Activated T-helper 17 cell treated with anti-CD3 and anti-CD28 coated beads, Interleukin-2, amount 50 U/mL, for 72 hours (primary cell): ENCODE results near the gene BLM. TPM values are rescaled to one million over a fixed set of nuclear protein-coding genes. Genes with fewer than 3 reads are reported as not detected.
A peak's percentile ranks its signal among the peaks of the same experiment; 100 is the strongest.

Experiments
- ATAC-seq: fragments of 150-1000 bp; cut with Tn5 transposase; replicated peaks from 2 replicates; pipeline ENCODE4 v1.10.0; 2021; ENCODE audit warnings: mild to moderate bottlenecking, moderate library complexity
- H3K27ac Mint-ChIP-seq: one replicate; pipeline ENCODE4 v1.8.0; 2022; ENCODE audit warnings: mixed read lengths
- H3K27me3 Mint-ChIP-seq: one replicate; pipeline ENCODE4 v1.8.0; 2022; ENCODE audit warnings: mixed read lengths
- H3K36me3 Mint-ChIP-seq: one replicate; pipeline ENCODE4 v1.8.0; 2022; ENCODE audit warnings: low read depth, mild to moderate bottlenecking, mixed read lengths
- H3K4me1 Mint-ChIP-seq: one replicate; pipeline ENCODE4 v1.8.0; 2022; ENCODE audit warnings: mixed read lengths
- H3K4me3 Mint-ChIP-seq: one replicate; pipeline ENCODE4 v1.8.0; 2022; ENCODE audit warnings: mild to moderate bottlenecking, mixed read lengths
- H3K9me3 Mint-ChIP-seq: one replicate; pipeline ENCODE4 v1.8.0; 2022; ENCODE audit warnings: mixed read lengths
- total RNA-seq, 2 donors: library from RNA; stranded (reverse); gene quantifications; one replicate each; pipeline ENCODE4 v1.2.3, GENCODE V29; 2022

Gene BLM
- total RNA-seq, 2 donors from 2014 or later, result 68.2 to 81.4 TPM

- Mint-ChIP-seq H3K9me3 (no peaks in the 10 kb centered on the region), H3K36me3 (no peaks in the 10 kb centered on the region), H3K4me3 (no peak overlapping the region), H3K4me1 (no peaks in the 10 kb centered on the region), H3K27ac (no peak overlapping the region), H3K27me3 (no peaks in the 10 kb centered on the region)
- ATAC-seq, result no peak
Measured at GRCh38 chr15:90705212-90705611, 11.9 kb upstream of the BLM start.

GRCh38 chr15:90706394-90707327 is 10.5 kb upstream of the BLM start:
- Mint-ChIP-seq H3K4me3 (no peak overlapping the region), H3K27me3 (no peaks in the 10 kb centered on the region), H3K27ac (peak overlapping the region; percentile 43), H3K36me3 (no peaks in the 10 kb centered on the region), H3K9me3 (no peaks in the 10 kb centered on the region), H3K4me1 (no peaks in the 10 kb centered on the region)
- no peak for ATAC-seq

GRCh38 chr15:90707489-90707888 is 9.7 kb upstream of the BLM start:
- no peak overlapping the region for H3K27ac Mint-ChIP-seq

GRCh38 chr15:90708516-90708915 is 8.6 kb upstream of the BLM start:
- Mint-ChIP-seq H3K27me3 (no peaks in the 10 kb centered on the region), H3K9me3 (no peaks in the 10 kb centered on the region), H3K36me3 (peaks cover 8% of the 10 kb centered on the region), H3K27ac (no peak overlapping the region), H3K4me3 (no peak overlapping the region), H3K4me1 (no peaks in the 10 kb centered on the region)
- ATAC-seq, result no peak

More at GRCh38 chr15:90707489-90707888, 9.7 kb upstream of the BLM start:
- H3K4me3 Mint-ChIP-seq, result no peak overlapping the region
- no peaks in the 10 kb centered on the region for H3K36me3 Mint-ChIP-seq
- ATAC-seq, result no peak
- no peaks in the 10 kb centered on the region for H3K27me3 Mint-ChIP-seq
- H3K4me1 Mint-ChIP-seq, result no peaks in the 10 kb centered on the region
- no peaks in the 10 kb centered on the region for H3K9me3 Mint-ChIP-seq

- H3K4me1 Mint-ChIP-seq, result no peaks in the 10 kb centered on the region
- H3K36me3 Mint-ChIP-seq, result peaks cover 9% of the 10 kb centered on the region
- no peak overlapping the region for H3K4me3 Mint-ChIP-seq
- ATAC-seq, result no peak
- H3K9me3 Mint-ChIP-seq, result no peaks in the 10 kb centered on the region
- no peaks in the 10 kb centered on the region for H3K27me3 Mint-ChIP-seq
- no peak overlapping the region for H3K27ac Mint-ChIP-seq
Measured at GRCh38 chr15:90709278-90709677, 7.9 kb upstream of the BLM start.

- peaks cover 9% of the 10 kb centered on the region for H3K36me3 Mint-ChIP-seq
- no peak for ATAC-seq
- no peak overlapping the region for H3K4me3 Mint-ChIP-seq
- H3K27ac Mint-ChIP-seq, result no peak overlapping the region
- no peaks in the 10 kb centered on the region for H3K9me3 Mint-ChIP-seq
- no peaks in the 10 kb centered on the region for H3K4me1 Mint-ChIP-seq
- no peaks in the 10 kb centered on the region for H3K27me3 Mint-ChIP-seq
Measured at GRCh38 chr15:90710436-90711027, 6.6 kb upstream of the BLM start.

- H3K36me3 Mint-ChIP-seq, result peaks cover 9% of the 10 kb centered on the region
- H3K27ac Mint-ChIP-seq, result peak overlapping the region; percentile 1
- ATAC-seq, result no peak
- H3K27me3 Mint-ChIP-seq, result no peaks in the 10 kb centered on the region
- H3K4me3 Mint-ChIP-seq, result no peak overlapping the region
- H3K9me3 Mint-ChIP-seq, result no peaks in the 10 kb centered on the region
- peaks cover 6% of the 10 kb centered on the region for H3K4me1 Mint-ChIP-seq
Measured at GRCh38 chr15:90711418-90711824, 5.7 kb upstream of the BLM start.

GRCh38 chr15:90711842-90712241 is 5.3 kb upstream of the BLM start:
- no peak for ATAC-seq
- H3K27ac Mint-ChIP-seq, result peak overlapping the region; percentile 1
- peaks cover 6% of the 10 kb centered on the region for H3K4me1 Mint-ChIP-seq
- H3K27me3 Mint-ChIP-seq, result no peaks in the 10 kb centered on the region
- peaks cover 9% of the 10 kb centered on the region for H3K36me3 Mint-ChIP-seq
- no peaks in the 10 kb centered on the region for H3K9me3 Mint-ChIP-seq
- no peak overlapping the region for H3K4me3 Mint-ChIP-seq

GRCh38 chr15:90713081-90713480 is 4.1 kb upstream of the BLM start:
- Mint-ChIP-seq H3K4me3 (no peak overlapping the region), H3K36me3 (peaks cover 10% of the 10 kb centered on the region), H3K27me3 (no peaks in the 10 kb centered on the region), H3K9me3 (no peaks in the 10 kb centered on the region), H3K27ac (no peak overlapping the region), H3K4me1 (peaks cover 7% of the 10 kb centered on the region)
- no peak for ATAC-seq

GRCh38 chr15:90716317-90716975 is 700 bp upstream of the BLM start:
- H3K27me3 Mint-ChIP-seq, result no peaks in the 10 kb centered on the region
- peaks cover 33% of the 10 kb centered on the region for H3K36me3 Mint-ChIP-seq
- ATAC-seq, result no peak
- H3K9me3 Mint-ChIP-seq, result no peaks in the 10 kb centered on the region
- H3K27ac Mint-ChIP-seq, result peak overlapping the region; percentile 83
- peak overlapping the region; percentile 95 for H3K4me3 Mint-ChIP-seq
- peaks cover 13% of the 10 kb centered on the region for H3K4me1 Mint-ChIP-seq

GRCh38 chr15:90718232-90718631 is 1.1 kb downstream of the BLM start:
- no peaks in the 10 kb centered on the region for H3K27me3 Mint-ChIP-seq
- peaks cover 13% of the 10 kb centered on the region for H3K4me1 Mint-ChIP-seq
- H3K36me3 Mint-ChIP-seq, result peaks cover 32% of the 10 kb centered on the region
- H3K9me3 Mint-ChIP-seq, result no peaks in the 10 kb centered on the region
- peak overlapping the region; percentile 83 for H3K27ac Mint-ChIP-seq
- H3K4me3 Mint-ChIP-seq, result peak overlapping the region; percentile 95
- no peak for ATAC-seq

GRCh38 chr15:90720131-90720530 is 3.0 kb downstream of the BLM start:
- Mint-ChIP-seq H3K27me3 (no peaks in the 10 kb centered on the region), H3K9me3 (no peaks in the 10 kb centered on the region), H3K4me3 (peak overlapping the region; percentile 95), H3K36me3 (peaks cover 45% of the 10 kb centered on the region), H3K4me1 (peaks cover 13% of the 10 kb centered on the region), H3K27ac (no peak overlapping the region)
- ATAC-seq, result no peak

- ATAC-seq, result no peak
- H3K27ac Mint-ChIP-seq, result no peak overlapping the region
- H3K36me3 Mint-ChIP-seq, result peaks cover 78% of the 10 kb centered on the region
- peaks cover 9% of the 10 kb centered on the region for H3K4me1 Mint-ChIP-seq
- H3K27me3 Mint-ChIP-seq, result no peaks in the 10 kb centered on the region
- no peak overlapping the region for H3K4me3 Mint-ChIP-seq
- no peaks in the 10 kb centered on the region for H3K9me3 Mint-ChIP-seq
Measured at GRCh38 chr15:90729261-90729660, 12.1 kb downstream of the BLM start.

GRCh38 chr15:90730290-90730689 is 13.1 kb downstream of the BLM start:
- Mint-ChIP-seq H3K27me3 (no peaks in the 10 kb centered on the region), H3K27ac (no peak overlapping the region), H3K9me3 (no peaks in the 10 kb centered on the region), H3K4me1 (peaks cover 9% of the 10 kb centered on the region), H3K36me3 (peaks cover 75% of the 10 kb centered on the region), H3K4me3 (no peak overlapping the region)
- no peak for ATAC-seq

GRCh38 chr15:90735923-90736322 is 18.8 kb downstream of the BLM start:
- Mint-ChIP-seq H3K4me1 (peaks cover 21% of the 10 kb centered on the region), H3K27me3 (no peaks in the 10 kb centered on the region), H3K9me3 (no peaks in the 10 kb centered on the region), H3K36me3 (peaks cover 50% of the 10 kb centered on the region), H3K27ac (no peak overlapping the region), H3K4me3 (no peak overlapping the region)
- no peak for ATAC-seq
